H9 (cell line): ENCODE measurements around the gene LEMD1. TPM values are rescaled to one million over a fixed set of nuclear protein-coding genes. Genes with fewer than 3 reads are reported as not detected.

Source experiments
- DNase-seq: peaks from one replicate; pipeline ENCODE4 v3.0.0-alpha.2; 2017
- H2AFZ ChIP-seq: one replicate; pipeline ENCODE4 v1.6.1; 2013; ENCODE audit warnings: mild to moderate bottlenecking, low read length, control low read depth, moderate library complexity
- H2AK5ac ChIP-seq: 2 replicates; pipeline ENCODE4 v1.6.1; 2013; ENCODE audit warnings: low read length, control low read depth, mixed read lengths; ENCODE audit not compliant: insufficient read length
- H2BK120ac ChIP-seq: one replicate; pipeline ENCODE4 v1.6.1; 2013; ENCODE audit warnings: low read depth, mild to moderate bottlenecking, low read length, control low read depth, inconsistent platforms; ENCODE audit not compliant: poor library complexity, severe bottlenecking
- H2BK12ac ChIP-seq: 2 replicates; pipeline ENCODE4 v1.6.1; 2013; ENCODE audit warnings: low read length, control low read depth, mixed read lengths, low read depth; ENCODE audit not compliant: insufficient read length
- H2BK15ac ChIP-seq: 2 replicates; pipeline ENCODE4 v1.6.1; 2013; ENCODE audit warnings: low read depth, low read length, control low read depth
- H2BK20ac ChIP-seq: one replicate; pipeline ENCODE4 v1.6.1; 2013; ENCODE audit warnings: low read depth, mild to moderate bottlenecking, low read length, control low read depth, inconsistent platforms; ENCODE audit not compliant: poor library complexity, severe bottlenecking
- H2BK5ac ChIP-seq: 2 replicates; pipeline ENCODE4 v1.6.1; 2013; ENCODE audit warnings: low read length, control low read depth, mixed read lengths; ENCODE audit not compliant: insufficient read length
- H3K14ac ChIP-seq: 2 replicates; pipeline ENCODE4 v1.6.1; 2013; ENCODE audit warnings: low read length, control low read depth; ENCODE audit not compliant: insufficient read depth
- H3K18ac ChIP-seq: 2 replicates; pipeline ENCODE4 v1.6.1; 2013; ENCODE audit warnings: low read depth, mild to moderate bottlenecking, mixed read lengths, low read length, control low read depth; ENCODE audit not compliant: insufficient read length
- H3K23ac ChIP-seq: 2 replicates; pipeline ENCODE4 v1.6.1; 2013; ENCODE audit warnings: low read length, control low read depth, mixed read lengths, low read depth; ENCODE audit not compliant: insufficient read length
- H3K23me2 ChIP-seq: 2 replicates; pipeline ENCODE4 v1.6.1; 2013; ENCODE audit warnings: low read depth, mild to moderate bottlenecking, mixed read lengths, low read length, control low read depth; ENCODE audit not compliant: insufficient read length, poor library complexity, severe bottlenecking
- H3K27ac ChIP-seq: 2 replicates; pipeline ENCODE4 v1.5.1; 2013; ENCODE audit warnings: low read length, control low read depth, mixed read lengths, low read depth; ENCODE audit not compliant: insufficient read length
- H3K27me3 ChIP-seq: 2 replicates; pipeline ENCODE4 v1.6.1; 2013; ENCODE audit warnings: low read length, control low read depth, inconsistent platforms; ENCODE audit not compliant: insufficient read depth
- H3K4ac ChIP-seq: 2 replicates; pipeline ENCODE4 v1.6.1; 2013; ENCODE audit warnings: low read depth, mild to moderate bottlenecking, control low read depth, inconsistent platforms, low read length, moderate library complexity
- H3K4me1 ChIP-seq: 2 replicates; pipeline ENCODE4 v1.6.1; 2013; ENCODE audit warnings: low read length, control low read depth, inconsistent platforms; ENCODE audit not compliant: insufficient read depth
- H3K4me2 ChIP-seq: 2 replicates; pipeline ENCODE4 v1.6.1; 2013; ENCODE audit warnings: low read length, control low read depth, mixed read lengths; ENCODE audit not compliant: insufficient read length, insufficient read depth
- H3K56ac ChIP-seq: 2 replicates; pipeline ENCODE4 v1.6.1; 2013; ENCODE audit warnings: low read depth, mild to moderate bottlenecking, mixed read lengths, low read length, control low read depth; ENCODE audit not compliant: insufficient read length
- H3K79me1 ChIP-seq: 2 replicates; pipeline ENCODE4 v1.6.1; 2013; ENCODE audit warnings: low read depth, mild to moderate bottlenecking, moderate library complexity, low read length, control low read depth, inconsistent platforms; ENCODE audit not compliant: insufficient read depth, poor library complexity, severe bottlenecking
- H3K79me2 ChIP-seq: 2 replicates; pipeline ENCODE4 v1.6.1; 2013; ENCODE audit warnings: low read length, control low read depth, inconsistent platforms; ENCODE audit not compliant: insufficient read depth
- H3K9ac ChIP-seq: 2 replicates; pipeline ENCODE4 v1.6.1; 2013; ENCODE audit warnings: low read length, control low read depth, mixed read lengths; ENCODE audit not compliant: insufficient read length; ENCODE audit errors: extremely low read depth
- H3K9me3 ChIP-seq: one replicate; pipeline ENCODE4 v1.6.1; 2013; ENCODE audit warnings: low read depth, low read length, inconsistent platforms; ENCODE audit not compliant: control insufficient read depth
- H3T11ph ChIP-seq: one replicate; pipeline ENCODE4 v1.6.1; 2013; ENCODE audit warnings: mild to moderate bottlenecking, low read length, control low read depth, inconsistent platforms
- H4K20me1 ChIP-seq: one replicate; pipeline ENCODE4 v1.6.1; 2013; ENCODE audit not compliant: control insufficient read depth, insufficient read length, insufficient read depth
- H4K5ac ChIP-seq: 2 replicates; pipeline ENCODE4 v1.6.1; 2013; ENCODE audit warnings: low read depth, mild to moderate bottlenecking, mixed read lengths, low read length, control low read depth; ENCODE audit not compliant: insufficient read length
- H4K8ac ChIP-seq: replicated peaks from 2 replicates; pipeline ENCODE4 v1.6.1; 2013; ENCODE audit warnings: low read length, control low read depth, mixed read lengths, low read depth; ENCODE audit not compliant: insufficient read length
- H4K91ac ChIP-seq: 2 replicates; pipeline ENCODE4 v1.6.1; 2013; ENCODE audit warnings: low read depth, mild to moderate bottlenecking, moderate library complexity, mixed read lengths, low read length, control low read depth; ENCODE audit not compliant: insufficient read length
- H3K27ac Mint-ChIP-seq, 3 experiments: 2 replicates in 2 of 3; 3 replicates in 1 of 3; pipeline ENCODE4 v1.8.0; 2020 to 2021; ENCODE audit warnings: mixed read lengths in 3 of 3, mild to moderate bottlenecking in 1 of 3, moderate library complexity in 1 of 3
- H3K27me3 Mint-ChIP-seq: 2 replicates; pipeline ENCODE4 v1.8.0; 2021; ENCODE audit warnings: low read depth, mild to moderate bottlenecking, moderate library complexity, mixed read lengths
- H3K36me3 Mint-ChIP-seq, 3 experiments: 2 replicates in 2 of 3; 3 replicates in 1 of 3; pipeline ENCODE4 v1.8.0; 2020 to 2021; ENCODE audit warnings: low read depth in 3 of 3, mixed read lengths in 3 of 3; ENCODE audit not compliant: insufficient read depth in 1 of 3
- H3K4me1 Mint-ChIP-seq, 2 experiments: 2 replicates each; pipeline ENCODE4 v1.8.0; 2020; ENCODE audit warnings: mixed read lengths in 2 of 2
- H3K4me3 Mint-ChIP-seq, 2 experiments: 2 replicates in 1 of 2; 3 replicates in 1 of 2; pipeline ENCODE4 v1.8.0; 2020 to 2021; ENCODE audit warnings: mild to moderate bottlenecking in 2 of 2, mixed read lengths in 2 of 2, moderate library complexity in 1 of 2
- H3K9me3 Mint-ChIP-seq, 2 experiments: 2 replicates in 1 of 2; 3 replicates in 1 of 2; pipeline ENCODE4 v1.8.0; 2020; ENCODE audit warnings: mild to moderate bottlenecking in 2 of 2, mixed read lengths in 2 of 2, moderate library complexity in 1 of 2
- WGBS: extraction: QIAGEN DNeasy Blood & Tissue Kit; methylation state at CpG from one replicate; pipeline ENCODE4 v1.1.7; 2013; ENCODE audit warnings: missing lambda C conversion rate, low lambda C conversion rate, mixed read lengths; ENCODE audit not compliant: insufficient read length; ENCODE audit errors: extremely low coverage; 5-methylcytosine and 5-hydroxymethylcytosine counted together
- total RNA-seq: library from RNA; stranded (reverse); gene quantifications from 2 replicates; pipeline ENCODE4 v1.2.1, GENCODE V29; 2021
- TF ChIP-seq, protein P1 (sequence below): fragments of 200-600 bp; sonication (generic); conservative IDR thresholded peaks from 3 replicates; pipeline ENCODE4 v1.8.0; 2021; ENCODE audit warnings: antibody characterized with exemption, mild to moderate bottlenecking

Gene LEMD1
- total RNA-seq, 1 experiment from 2014 or later = 11.8 TPM

DNA sequence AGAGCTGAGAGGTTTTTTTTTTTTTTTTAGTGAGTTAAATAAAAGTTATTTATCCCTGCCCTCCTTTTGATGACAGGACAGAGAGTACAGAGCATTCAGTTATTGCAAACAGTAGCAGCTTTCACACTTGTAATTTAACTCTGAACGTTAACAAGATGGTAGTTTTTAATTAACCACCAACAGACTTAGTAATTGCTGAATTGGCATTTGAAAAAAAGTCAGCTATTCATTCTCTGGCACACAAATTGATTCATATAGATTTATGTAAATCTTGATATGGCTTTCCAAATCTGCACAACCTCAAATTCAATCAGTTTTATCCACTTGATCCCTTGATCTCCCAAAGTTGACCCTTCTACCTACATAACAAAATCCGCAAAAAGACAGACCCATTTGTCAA lies 918 bp downstream of the LEMD1 start:
- no peaks in the 10 kb centered on the region for H3K79me1 ChIP-seq
- no peak for DNase-seq
- H3K27me3 ChIP-seq = no peaks in the 10 kb centered on the region
- H3K4me1 Mint-ChIP-seq = peaks cover 14 to 27% of the 10 kb centered on the region in 2 experiments
- no peak overlapping the region for H4K91ac ChIP-seq
- no peak overlapping the region for H3K14ac ChIP-seq
- H2BK20ac ChIP-seq = no peak overlapping the region
- peaks cover 24% of the 10 kb centered on the region for H3K27me3 Mint-ChIP-seq
- no peak overlapping the region for H3K4me3 Mint-ChIP-seq
- no peak overlapping the region for H3K56ac ChIP-seq
- H2BK120ac ChIP-seq = no peak overlapping the region
- no peak overlapping the region for H4K8ac ChIP-seq
- H3K23ac ChIP-seq = no peak overlapping the region
- H3K4ac ChIP-seq = no peak overlapping the region
- no peak overlapping the region for H3K4me2 ChIP-seq
- no peak overlapping the region for H2AFZ ChIP-seq
- no peak overlapping the region for H2BK15ac ChIP-seq
- H3K18ac ChIP-seq = no peak overlapping the region
- H3K9me3 Mint-ChIP-seq = no peaks in the 10 kb centered on the region
- no peaks in the 10 kb centered on the region for H3K79me2 ChIP-seq
- H4K5ac ChIP-seq = no peak overlapping the region
- H2AK5ac ChIP-seq = no peak overlapping the region
- H4K20me1 ChIP-seq = no peaks in the 10 kb centered on the region
- H3K36me3 Mint-ChIP-seq = peaks cover 0 to 2% (median 0%) of the 10 kb centered on the region in 3 experiments; a peak in 1 of 7 replicates
- H3K27ac Mint-ChIP-seq = no peak overlapping the region
- no peak overlapping the region for H3K27ac ChIP-seq
- no peaks in the 10 kb centered on the region for H3K9me3 ChIP-seq
- no peak overlapping the region for H2BK5ac ChIP-seq
- no peaks in the 10 kb centered on the region for H3K23me2 ChIP-seq
- no peak overlapping the region for H3K9ac ChIP-seq
- no peak overlapping the region for H3T11ph ChIP-seq
- TF ChIP-seq, protein P1, sequence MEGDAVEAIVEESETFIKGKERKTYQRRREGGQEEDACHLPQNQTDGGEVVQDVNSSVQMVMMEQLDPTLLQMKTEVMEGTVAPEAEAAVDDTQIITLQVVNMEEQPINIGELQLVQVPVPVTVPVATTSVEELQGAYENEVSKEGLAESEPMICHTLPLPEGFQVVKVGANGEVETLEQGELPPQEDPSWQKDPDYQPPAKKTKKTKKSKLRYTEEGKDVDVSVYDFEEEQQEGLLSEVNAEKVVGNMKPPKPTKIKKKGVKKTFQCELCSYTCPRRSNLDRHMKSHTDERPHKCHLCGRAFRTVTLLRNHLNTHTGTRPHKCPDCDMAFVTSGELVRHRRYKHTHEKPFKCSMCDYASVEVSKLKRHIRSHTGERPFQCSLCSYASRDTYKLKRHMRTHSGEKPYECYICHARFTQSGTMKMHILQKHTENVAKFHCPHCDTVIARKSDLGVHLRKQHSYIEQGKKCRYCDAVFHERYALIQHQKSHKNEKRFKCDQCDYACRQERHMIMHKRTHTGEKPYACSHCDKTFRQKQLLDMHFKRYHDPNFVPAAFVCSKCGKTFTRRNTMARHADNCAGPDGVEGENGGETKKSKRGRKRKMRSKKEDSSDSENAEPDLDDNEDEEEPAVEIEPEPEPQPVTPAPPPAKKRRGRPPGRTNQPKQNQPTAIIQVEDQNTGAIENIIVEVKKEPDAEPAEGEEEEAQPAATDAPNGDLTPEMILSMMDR = no peak
- no peaks in the 10 kb centered on the region for H3K4me1 ChIP-seq
- H2BK12ac ChIP-seq = no peak overlapping the region
- no CpG with 5 or more reads among the region's 2 CpGs for WGBS
